ENCODE measurements around the gene TRAPPC10.
A peak's percentile ranks its signal among the peaks of the same experiment; 100 is the strongest.

TRAPPC10 gene

DNA sequence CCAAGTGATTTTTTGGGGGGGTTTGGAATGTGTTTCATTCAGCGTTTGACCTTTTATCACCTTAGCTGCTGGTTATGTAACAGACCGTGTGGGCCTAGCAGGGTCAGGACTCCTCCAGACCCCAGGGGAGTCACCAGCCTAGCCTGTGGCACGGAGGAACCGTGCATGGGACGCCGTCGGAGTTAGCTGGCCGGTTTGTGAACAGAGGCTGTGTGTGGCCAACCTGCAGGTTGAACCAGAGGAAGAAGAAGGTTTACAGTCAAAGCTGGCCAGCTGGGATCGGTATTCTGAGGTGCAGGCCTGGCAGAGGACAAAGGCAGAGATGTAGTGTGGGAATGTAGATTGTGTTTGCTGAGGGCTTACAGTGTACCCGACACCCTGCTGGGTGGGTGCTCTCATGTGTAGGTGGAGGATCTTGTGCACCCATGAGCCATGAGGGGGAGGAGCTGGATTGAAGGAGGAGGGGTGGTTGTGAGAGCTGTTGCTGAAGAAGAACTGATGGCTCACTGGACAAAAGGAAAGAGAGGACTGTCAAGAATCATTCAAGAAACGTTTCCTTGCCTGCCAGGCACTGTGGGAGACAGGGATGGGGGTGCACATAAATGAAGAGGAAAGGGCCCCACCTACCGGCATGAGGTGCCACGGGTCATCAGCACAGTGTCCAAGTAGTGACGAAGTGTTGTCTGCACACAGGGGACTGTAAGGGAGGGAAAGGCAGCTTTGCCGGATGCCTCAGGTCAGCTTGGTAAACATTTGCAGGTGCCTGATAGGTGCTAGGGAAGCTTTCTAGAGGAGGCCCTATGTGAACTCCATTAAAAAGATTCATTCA lies 55.1 kb downstream of the TRAPPC10 start:
- no peak for DNase-seq (ENCODE audit: low read depth in 2 of 2)

DNA sequence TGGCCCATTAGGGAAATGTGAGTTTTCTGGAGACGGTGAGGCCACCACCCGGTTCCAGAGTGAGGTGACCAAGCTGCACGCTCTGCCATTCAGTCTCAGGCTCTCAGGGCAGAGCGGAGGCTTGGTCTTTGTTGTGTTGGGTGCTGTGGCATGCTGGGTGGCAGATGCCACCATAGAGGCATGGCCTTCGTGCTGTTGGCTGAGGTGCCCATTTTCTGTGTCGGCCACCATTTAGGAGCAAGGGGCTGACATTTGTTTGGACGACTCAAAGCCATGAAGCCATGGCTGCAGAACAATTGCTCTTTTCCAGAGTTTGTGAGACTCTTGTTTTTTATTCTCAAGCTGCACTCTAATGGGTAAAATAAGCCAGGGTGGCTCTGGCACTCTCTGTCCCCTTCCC lies 58.3 kb downstream of the TRAPPC10 start:
- DNase-seq (ENCODE audit: low read depth in 2 of 2): no peak

DNA sequence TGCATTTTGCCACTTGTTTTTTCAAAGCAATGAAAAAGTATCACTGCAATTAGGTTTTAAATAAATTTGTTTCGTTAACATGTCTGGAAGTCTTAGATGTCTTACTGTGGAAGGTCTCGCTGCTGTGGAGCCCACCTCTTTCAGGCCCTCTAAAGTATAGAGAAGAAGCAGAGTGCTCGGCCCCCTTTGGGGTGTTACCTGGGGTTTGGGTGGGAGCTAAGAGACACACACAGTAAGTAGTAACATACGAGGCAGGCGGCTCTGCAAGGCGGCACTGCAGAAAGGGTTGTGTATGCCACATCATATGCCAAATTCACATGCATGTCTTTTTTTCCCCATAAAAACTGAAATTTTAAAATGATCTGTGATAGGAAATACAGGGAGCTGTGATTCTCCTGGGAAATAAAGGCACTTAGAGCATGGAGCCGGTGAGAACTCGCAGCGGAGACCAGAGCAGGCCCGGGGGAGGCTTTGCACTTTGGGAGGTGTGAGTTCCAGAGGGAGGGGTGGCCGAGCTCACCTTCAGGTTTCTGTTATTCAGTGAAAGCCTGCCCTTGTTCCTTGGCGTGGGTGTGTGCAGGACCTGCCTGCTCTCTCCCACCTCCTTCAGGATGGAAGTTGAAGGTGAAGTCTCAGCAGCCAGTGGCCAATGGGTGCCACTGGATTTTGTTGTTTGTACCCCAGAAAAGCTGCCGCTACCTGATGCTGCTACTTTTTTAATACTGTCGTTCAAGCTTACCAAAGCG lies 59.4 kb downstream of the TRAPPC10 start:
- no peak for DNase-seq (ENCODE audit: low read depth in 2 of 2)

DNA sequence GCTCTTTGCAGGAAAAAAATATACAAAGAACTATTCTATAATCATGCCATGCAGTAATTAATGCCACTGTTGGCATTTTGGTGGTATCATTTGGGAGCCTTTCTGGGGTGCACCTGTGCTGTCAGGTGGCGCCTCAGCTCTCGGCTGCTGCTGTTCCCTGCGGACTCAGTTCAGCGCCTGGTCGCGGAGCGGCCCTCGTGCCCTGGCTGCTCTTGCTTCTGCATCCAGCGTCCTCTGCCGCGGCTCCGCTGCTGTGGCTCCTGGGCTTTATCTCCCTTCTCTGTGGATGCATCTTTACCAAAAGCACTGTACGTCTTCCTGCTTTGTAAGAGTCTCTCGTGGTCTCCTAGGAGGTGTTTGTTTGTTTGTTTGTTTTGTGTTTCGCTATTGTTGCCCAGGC lies 60.0 kb downstream of the TRAPPC10 start:
- no peak for DNase-seq (ENCODE audit: low read depth in 2 of 2)

DNA sequence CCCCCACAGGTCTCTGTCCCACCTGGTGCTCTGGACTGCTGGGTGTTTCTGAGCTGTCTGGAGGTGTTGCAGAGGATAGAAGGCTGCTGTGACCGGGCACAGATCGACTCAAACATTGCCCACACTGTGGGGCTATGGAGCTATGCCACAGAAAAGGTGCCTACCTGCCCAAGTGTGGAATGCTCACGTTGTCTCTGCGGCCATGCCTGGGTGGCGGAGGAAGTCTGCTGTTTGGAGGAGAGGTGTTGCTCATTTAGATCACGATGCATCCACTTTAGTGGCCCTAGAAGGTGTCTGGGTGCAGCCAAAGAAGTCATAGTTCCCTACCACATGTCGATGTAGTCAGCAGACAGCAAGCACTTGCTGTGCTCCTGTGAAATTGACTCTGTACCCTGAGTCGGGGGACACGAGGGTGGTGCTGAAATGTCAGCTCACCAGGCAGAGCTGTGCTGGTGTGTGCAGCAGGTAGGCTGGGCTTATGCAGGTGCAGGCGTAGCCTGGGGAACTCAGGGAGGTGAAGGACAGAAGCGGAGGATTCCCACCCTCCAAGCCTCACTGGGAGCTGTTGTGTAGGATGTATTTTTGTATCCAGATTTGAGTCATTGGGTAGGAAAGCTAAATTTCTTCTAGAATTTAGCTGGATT lies 62.3 kb downstream of the TRAPPC10 start:
- DNase-seq (ENCODE audit: low read depth in 2 of 2): no peak

DNA sequence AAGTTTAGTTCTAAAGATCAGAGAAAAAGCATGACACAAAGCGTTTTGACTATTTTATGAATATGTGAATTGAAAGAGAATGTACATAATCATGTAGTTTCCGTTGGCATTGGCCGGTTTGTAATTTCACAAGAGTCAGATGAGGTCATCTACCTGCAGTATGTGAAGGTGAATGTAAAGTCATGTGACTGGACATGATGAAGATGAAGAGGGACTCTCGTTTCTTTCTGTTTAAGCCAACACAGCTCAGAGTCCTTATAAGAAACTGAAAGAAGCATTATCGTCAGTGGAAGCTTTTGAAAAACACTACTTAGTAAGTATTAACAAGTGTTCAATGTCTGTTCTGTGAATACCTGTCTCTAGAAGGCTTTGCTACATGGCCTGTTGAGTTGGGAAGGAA lies 64.2 kb downstream of the TRAPPC10 start:
- no peak for DNase-seq (ENCODE audit: low read depth in 2 of 2)

DNA sequence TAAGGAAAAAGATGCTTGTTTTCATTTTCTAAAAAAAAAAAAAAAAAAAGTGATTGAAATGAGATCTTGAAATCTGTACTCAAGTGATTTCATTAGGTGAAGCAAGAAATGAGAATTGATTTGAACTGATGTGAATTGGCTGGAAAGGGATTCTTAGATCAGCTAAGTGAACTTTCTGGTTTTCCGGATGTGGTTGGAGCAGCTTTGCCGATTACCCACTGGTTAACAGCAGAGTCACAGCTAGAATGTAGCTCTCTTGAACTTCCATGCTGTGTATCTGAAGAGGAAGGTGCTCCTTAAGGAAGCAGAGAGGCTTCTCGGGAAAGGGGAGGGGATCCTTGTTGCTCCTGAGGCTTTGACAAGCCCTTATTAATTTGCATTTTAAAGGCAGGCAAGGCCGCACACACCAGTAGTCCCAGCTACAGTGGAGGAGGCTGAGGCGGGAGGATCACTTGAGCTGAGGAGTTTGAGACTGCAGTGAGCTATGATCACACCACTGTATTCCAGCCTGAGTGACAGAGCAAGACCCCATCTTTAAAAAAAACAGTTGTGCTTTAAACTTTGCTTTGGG lies 66.4 kb downstream of the TRAPPC10 start:
- DNase-seq (ENCODE audit: low read depth in 2 of 2): no peak

DNA sequence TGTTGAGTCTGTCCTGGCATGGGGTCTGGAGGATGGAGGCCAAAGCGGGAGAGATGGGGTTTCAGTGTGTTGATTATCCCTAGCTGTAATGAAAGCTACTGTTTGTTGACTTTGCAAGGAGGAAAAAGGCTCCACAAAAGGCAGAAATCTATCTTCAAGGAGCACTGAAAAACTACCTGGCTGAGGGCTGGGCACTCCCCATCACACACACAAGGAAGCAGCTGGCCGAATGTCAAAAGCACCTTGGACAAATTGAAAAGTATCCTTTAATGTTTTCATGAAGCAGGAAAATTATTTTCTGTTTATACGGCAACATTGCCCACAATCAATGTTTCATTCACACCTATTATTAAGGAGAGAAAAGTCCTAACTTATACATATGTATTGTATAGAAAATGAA lies 67.3 kb downstream of the TRAPPC10 start:
- no peak for DNase-seq (ENCODE audit: low read depth in 2 of 2)

DNA sequence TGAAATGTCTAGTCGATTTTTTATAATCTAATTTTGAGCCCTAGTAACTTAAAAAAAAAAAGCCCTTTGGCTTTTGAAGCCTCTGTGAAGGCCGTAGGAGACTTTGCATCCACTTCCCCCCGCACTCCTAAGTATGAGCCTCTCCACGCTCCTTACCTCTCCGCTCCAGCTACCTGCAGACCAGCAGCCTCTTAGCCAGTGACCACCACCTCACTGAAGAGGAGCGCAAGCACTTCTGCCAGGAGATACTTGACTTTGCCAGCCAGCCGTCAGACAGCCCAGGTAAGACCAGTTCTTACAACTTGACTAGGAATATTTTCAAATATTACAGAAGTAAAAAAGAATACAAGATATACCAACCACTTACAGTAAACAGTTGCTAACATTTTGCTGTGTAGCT lies 67.7 kb downstream of the TRAPPC10 start:
- DNase-seq (ENCODE audit: low read depth in 2 of 2): no peak

DNA sequence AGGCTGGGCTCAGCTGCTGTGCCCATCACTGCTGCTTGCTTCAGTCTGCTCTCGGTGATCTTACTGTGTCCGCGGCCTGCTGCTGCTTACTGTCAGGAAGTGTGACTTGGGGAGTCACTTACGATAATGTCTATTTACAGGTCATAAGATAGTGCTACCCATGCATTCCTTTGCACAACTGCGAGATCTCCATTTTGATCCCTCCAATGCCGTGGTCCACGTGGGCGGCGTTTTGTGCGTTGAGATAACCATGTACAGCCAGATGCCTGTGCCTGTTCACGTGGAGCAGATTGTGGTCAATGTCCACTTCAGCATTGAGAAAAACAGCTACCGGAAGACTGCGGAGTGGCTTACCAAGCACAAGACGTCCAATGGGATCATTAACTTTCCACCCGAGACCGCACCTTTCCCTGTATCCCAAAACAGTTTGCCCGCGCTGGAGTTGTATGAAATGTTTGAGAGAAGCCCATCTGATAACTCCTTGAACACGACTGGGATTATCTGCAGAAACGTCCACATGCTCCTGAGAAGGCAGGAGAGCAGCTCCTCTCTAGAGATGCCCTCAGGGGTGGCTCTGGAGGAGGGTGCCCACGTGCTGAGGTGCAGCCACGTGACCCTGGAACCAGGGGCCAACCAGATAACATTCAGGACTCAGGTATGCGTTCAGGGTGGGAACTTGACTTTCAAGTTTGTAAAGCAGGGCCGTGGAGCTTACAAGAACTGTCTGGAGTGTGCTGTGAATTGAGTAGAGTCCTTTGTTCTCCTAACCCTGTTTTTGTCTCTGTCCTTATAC lies 70.7 kb downstream of the TRAPPC10 start:
- no peak for DNase-seq (ENCODE audit: low read depth in 2 of 2)

DNA sequence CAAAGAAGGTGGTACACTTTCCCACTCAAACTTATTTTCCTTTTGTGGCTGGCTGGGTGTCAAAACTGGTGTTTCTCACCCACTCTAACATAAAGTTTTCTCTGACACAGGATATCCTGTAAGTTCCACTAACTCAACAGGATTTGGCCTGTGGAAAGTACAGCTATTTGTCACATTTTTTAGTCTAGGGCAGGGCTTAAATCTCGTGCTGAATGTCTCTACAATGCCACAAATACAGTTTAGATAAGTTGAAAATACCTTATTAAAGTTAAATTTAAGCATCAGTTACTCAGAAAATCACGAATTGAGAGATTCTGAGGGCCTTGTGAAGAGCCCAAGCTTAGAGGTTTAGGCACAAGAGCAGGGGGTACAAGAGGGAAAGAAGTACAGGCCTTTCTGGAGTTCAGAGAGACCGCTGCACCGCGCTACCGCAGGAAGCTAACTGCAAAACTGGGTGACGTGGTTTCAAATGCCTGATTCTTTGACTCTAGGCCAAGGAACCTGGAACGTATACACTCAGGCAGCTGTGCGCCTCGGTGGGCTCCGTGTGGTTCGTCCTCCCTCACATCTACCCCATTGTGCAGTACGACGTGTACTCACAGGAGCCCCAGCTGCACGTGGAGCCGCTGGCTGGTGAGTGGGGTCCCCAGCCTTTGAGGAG lies 71.7 kb downstream of the TRAPPC10 start:
- peak in 1 of 2 donors; percentile 40 for DNase-seq (ENCODE audit: low read depth in 2 of 2)

DNA sequence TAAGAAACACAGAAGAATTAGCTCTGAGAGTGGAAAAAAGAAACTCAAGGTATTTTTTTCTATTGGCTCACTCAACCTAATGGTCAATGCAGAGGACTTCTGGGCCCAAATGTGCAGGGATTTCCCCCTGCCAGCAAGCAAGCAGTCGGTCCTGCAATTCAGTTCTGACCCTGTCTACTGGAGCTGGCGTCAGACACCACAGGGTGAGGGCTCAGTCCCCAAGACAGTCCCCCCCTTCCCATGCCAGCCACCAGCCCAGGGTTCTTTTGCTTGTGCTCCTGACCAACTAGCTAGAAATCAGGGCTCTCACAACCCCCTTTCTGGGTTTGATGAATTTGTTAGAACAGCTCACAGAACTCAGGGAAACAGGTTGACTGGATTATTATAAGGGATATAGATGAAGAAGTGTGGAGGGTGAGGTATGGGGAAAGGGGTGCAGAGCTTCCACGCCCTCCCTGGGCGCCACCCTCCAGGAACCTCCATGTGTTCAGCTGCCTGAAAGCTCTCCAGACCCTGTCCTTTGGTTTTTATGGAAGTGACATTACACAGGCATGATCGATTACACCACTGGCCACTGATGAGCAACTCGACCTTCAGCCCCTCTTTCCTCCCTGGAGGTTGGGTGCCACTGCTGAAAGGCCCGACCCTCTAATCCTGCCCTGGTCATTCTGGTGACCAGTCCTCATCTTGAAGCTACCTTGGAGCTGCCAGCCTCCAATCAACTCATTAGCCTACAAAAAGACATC lies 72.6 kb downstream of the TRAPPC10 start:
- no peak for DNase-seq (ENCODE audit: low read depth in 2 of 2)

DNA sequence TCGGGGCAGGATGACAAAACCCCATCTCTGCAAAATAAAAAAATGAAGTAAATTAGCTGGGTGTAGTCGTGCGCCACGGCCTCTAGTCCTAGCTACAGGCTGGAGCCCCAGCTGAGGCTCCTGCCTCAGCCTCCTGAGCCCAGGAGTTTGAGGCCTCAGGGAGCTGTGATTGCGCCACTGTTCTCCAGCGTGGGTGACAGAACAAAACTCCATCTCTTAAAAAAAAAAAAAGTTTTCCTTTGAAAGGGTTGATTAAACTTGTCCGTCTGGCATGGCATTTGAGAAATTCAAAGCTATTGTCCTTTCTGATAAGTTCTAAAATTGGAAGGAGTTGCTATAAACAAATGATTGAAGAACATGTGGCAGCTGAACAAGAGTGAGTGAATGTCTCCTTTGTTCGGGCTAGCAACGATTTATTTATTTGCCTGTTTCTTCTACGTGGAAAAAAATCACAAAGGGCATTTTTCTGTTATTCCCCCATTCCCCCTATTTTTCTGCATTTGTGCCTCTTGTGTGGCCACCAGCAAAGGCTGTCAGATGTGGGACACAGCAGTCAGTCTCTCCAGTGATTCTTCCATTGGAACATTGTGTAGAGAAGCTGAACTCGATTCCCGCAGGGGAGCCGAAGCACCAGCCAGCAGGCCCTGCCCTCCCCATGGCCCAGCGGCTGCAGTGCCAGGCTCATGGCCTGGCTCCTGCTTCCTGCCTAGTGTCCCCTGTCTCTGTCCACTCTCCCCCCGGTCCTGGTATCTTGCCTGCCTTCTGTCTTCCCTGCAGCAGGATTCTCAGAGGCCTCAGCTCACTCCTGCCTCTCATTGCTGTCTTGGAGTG lies 73.6 kb downstream of the TRAPPC10 start:
- no peak for DNase-seq (ENCODE audit: low read depth in 2 of 2)

DNA sequence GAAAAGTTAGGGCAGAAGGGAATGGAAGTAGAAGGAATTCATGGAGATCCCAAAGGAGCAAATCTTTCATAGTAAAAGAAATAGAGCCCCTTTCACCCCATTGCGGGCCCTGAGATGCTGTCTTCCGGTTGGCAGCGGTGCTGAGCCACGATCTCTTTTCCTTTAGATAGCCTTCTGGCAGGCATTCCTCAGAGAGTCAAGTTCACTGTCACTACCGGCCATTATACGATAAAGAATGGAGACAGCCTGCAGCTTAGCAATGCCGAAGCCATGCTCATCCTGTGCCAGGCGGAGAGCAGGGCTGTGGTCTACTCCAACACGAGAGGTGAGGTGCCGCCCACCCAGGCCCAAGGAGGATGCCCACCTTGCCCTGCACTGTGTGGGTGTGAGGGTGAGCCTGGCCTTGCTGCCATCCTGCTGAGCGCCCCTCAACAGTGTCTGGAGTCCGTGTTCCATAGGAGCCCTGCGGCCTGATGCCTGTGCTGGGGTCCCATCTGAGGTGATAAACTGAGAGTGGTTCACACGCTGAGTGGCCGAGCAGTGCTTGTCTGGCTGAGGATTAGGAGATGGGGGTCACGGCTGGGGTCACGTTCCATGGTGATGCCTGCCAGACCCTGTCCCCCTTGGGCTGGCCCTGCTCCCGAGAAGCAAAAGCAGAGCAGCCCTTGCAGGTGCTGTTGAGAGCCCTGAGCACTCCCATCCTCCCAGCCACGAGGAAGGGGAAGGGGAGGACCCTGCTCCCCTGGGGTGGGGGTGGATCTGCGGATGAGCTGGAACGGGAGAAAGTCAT lies 74.7 kb downstream of the TRAPPC10 start:
- DNase-seq (ENCODE audit: low read depth in 2 of 2): no peak

DNA sequence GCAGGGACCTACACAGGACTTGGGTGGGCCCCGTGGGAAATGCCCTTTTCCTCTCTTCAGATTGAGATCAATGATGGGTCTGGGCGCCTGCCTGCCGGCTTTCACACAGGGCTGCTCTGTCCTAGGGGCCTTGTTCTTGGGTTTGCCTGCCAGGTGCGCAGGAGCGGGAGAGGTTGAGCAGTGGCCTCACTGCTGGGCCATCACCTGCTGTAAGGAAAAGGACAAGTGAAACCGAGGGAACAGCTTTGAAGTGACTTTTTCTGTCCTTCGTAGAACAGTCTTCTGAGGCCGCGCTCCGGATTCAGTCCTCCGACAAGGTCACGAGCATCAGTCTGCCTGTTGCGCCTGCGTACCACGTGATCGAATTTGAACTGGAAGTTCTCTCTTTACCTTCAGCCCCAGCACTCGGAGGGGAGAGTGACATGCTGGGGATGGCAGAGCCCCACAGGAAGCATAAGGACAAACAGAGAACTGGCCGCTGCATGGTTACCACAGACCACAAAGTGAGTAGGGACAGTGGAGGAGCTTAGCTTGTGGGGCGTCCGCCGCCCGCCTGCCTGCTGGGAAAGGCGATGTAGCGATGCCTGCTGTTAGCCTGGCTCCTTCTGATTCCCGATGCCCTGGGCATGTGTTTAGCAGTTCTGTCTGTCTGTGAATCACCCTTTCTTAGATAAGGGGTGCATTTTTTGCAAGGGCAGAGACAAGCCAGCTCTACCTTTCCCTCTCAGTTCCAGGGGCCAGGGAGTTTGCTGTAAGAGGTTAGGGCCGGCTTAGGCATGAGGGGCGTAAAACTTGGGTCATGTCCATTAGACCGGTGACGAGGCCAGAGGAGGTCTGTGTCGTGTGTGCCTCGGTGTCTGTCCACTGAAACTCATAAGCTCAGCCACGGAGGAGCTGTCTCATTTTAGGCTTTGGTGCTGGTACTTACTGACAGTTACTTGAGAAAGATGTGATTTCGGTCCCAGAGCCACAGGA lies 75.6 kb downstream of the TRAPPC10 start:
- no peak for DNase-seq (ENCODE audit: low read depth in 2 of 2)

DNA sequence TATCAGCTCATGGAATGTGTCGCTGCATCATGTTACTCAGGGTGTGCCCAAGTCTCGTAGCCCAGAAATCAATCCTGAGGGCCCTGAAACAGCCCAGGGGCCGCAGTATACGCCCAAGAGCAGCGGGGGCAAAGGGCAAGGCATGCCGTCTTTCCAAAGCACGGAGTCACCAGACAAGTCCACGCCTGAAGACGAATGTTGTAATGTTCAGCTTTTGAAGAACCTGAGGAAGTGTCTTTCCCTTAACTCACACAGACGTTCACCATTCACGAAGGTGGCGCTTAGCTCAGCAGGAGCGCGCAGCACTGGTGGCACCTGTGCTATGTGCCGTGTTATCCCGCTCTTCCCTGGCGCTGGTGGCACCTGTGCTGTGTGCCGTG lies 76.3 kb downstream of the TRAPPC10 start:
- no peak for DNase-seq (ENCODE audit: low read depth in 2 of 2)

Data from stimulated activated CD4-positive, alpha-beta T cell treated with anti-CD3 and anti-CD28 coated beads, Interleukin-1b, Interleukin-23, amount 100 ng/mL, for 4 hours (primary cell).